MM.1S (cell line): ENCODE results near the gene PPP2R2D.

Experiments
- DNase-seq: peaks from one replicate; pipeline ENCODE4 v3.0.0-alpha.2; 2015
- H2AFZ ChIP-seq: fragments of 300-600 bp; sonication (generic); 2 replicates; pipeline ENCODE4 v1.6.0; 2016; ENCODE audit warnings: antibody characterized with exemption, low read length
- H3F3A ChIP-seq: fragments of 300-600 bp; sonication (generic); 2 replicates; pipeline ENCODE4 v1.6.1; 2016; ENCODE audit warnings: mild to moderate bottlenecking, antibody characterized with exemption, low read length, moderate library complexity, mixed read lengths; ENCODE audit not compliant: insufficient read depth
- H3K27ac ChIP-seq: fragments of 300-600 bp; sonication (generic); 2 replicates; pipeline ENCODE4 v1.5.1; 2016; ENCODE audit warnings: mild to moderate bottlenecking, low read length
- H3K27me3 ChIP-seq: fragments of 300-600 bp; sonication (generic); replicated peaks from 2 replicates; pipeline ENCODE4 v1.6.0; 2016; ENCODE audit warnings: low read length; ENCODE audit not compliant: insufficient read depth
- H3K36me3 ChIP-seq: fragments of 300-600 bp; sonication (generic); replicated peaks from 2 replicates; pipeline ENCODE4 v1.6.1; 2016; ENCODE audit warnings: mild to moderate bottlenecking, low read length, mixed read lengths; ENCODE audit not compliant: insufficient read depth
- H3K4me1 ChIP-seq: fragments of 300-600 bp; sonication (generic); 2 replicates; pipeline ENCODE4 v1.6.1; 2016; ENCODE audit warnings: low read length, mixed read lengths
- H3K4me2 ChIP-seq: fragments of 300-600 bp; sonication (generic); 2 replicates; pipeline ENCODE4 v1.6.0; 2016; ENCODE audit warnings: low read depth, low read length
- H3K4me3 ChIP-seq: fragments of 300-600 bp; sonication (generic); 2 replicates; pipeline ENCODE4 v1.5.1; 2016; ENCODE audit warnings: low read length, mixed read lengths
- H3K79me2 ChIP-seq: fragments of 300-600 bp; sonication (generic); 2 replicates; pipeline ENCODE4 v1.6.1; 2016; ENCODE audit warnings: mixed run types, low read length, mixed read lengths
- H3K9ac ChIP-seq: fragments of 300-600 bp; sonication (generic); 2 replicates; pipeline ENCODE4 v1.6.1; 2016; ENCODE audit warnings: low read length, mixed read lengths
- H3K9me2 ChIP-seq: fragments of 300-600 bp; sonication (generic); replicated peaks from 2 replicates; pipeline ENCODE4 v1.6.1; 2016; ENCODE audit warnings: mild to moderate bottlenecking, low read length, mixed read lengths; ENCODE audit not compliant: insufficient read depth
- H3K9me3 ChIP-seq: fragments of 300-600 bp; sonication (generic); replicated peaks from 2 replicates; pipeline ENCODE4 v1.6.1; 2016; ENCODE audit warnings: mild to moderate bottlenecking, low read length, mixed read lengths; ENCODE audit not compliant: insufficient read depth
- H4K20me1 ChIP-seq: fragments of 300-600 bp; sonication (generic); 2 replicates; pipeline ENCODE4 v1.6.1; 2016; ENCODE audit warnings: mild to moderate bottlenecking, low read length, moderate library complexity, mixed read lengths; ENCODE audit not compliant: insufficient read depth
- CTCF ChIP-seq: fragments of 300-600 bp; sonication (generic); IDR thresholded peaks from 2 replicates; pipeline ENCODE4 v1.5.1; 2016; ENCODE audit warnings: antibody characterized with exemption, low read length, mixed read lengths
- EZH2 ChIP-seq: fragments of 300-600 bp; sonication (generic); optimal IDR thresholded peaks from 2 replicates; pipeline ENCODE3; 2017; ENCODE audit warnings: low read depth, mild to moderate bottlenecking, antibody characterized with exemption, low read length, mixed read lengths
- EZH2phosphoT487 ChIP-seq: fragments of 300-600 bp; sonication (generic); IDR thresholded peaks from 2 replicates; pipeline ENCODE4 v1.6.1; 2018; ENCODE audit warnings: antibody characterized with exemption, low read length

Gene PPP2R2D

GRCh38 chr10:131931981-131932380 is 31.2 kb downstream of the PPP2R2D start:
- no peak overlapping the region for H3K4me2 ChIP-seq
- H3K27ac ChIP-seq, result no peak overlapping the region
- no peaks in the 10 kb centered on the region for H3K4me1 ChIP-seq
- no peak for DNase-seq
- TF ChIP-seq EZH2phosphoT487 (no peak), CTCF (no peak), EZH2 (no peak)
- no peak overlapping the region for H3K4me3 ChIP-seq
- H3F3A ChIP-seq, result no peaks in the 10 kb centered on the region
- H4K20me1 ChIP-seq, result no peaks in the 10 kb centered on the region
- no peak overlapping the region for H3K9ac ChIP-seq
- H2AFZ ChIP-seq, result no peak overlapping the region
- no peaks in the 10 kb centered on the region for H3K9me2 ChIP-seq
- peaks cover 9% of the 10 kb centered on the region for H3K36me3 ChIP-seq
- H3K27me3 ChIP-seq, result no peaks in the 10 kb centered on the region
- H3K79me2 ChIP-seq, result peaks cover 90% of the 10 kb centered on the region
- H3K9me3 ChIP-seq, result no peaks in the 10 kb centered on the region

- peaks cover 9% of the 10 kb centered on the region for H3K36me3 ChIP-seq
- H3K9me2 ChIP-seq, result no peaks in the 10 kb centered on the region
- DNase-seq, result no peak
- no peak overlapping the region for H3K27ac ChIP-seq
- TF ChIP-seq CTCF, result no peak
- TF ChIP-seq EZH2phosphoT487, result no peak
- no peak for TF ChIP-seq EZH2
- H3K9me3 ChIP-seq, result no peaks in the 10 kb centered on the region
- no peak overlapping the region for H3K4me2 ChIP-seq
- no peaks in the 10 kb centered on the region for H3F3A ChIP-seq
- H3K79me2 ChIP-seq, result peaks cover 83% of the 10 kb centered on the region
- no peaks in the 10 kb centered on the region for H4K20me1 ChIP-seq
- H3K27me3 ChIP-seq, result no peaks in the 10 kb centered on the region
- H3K9ac ChIP-seq, result no peak overlapping the region
- no peak overlapping the region for H3K4me3 ChIP-seq
- H3K4me1 ChIP-seq, result no peaks in the 10 kb centered on the region
- H2AFZ ChIP-seq, result no peak overlapping the region
Measured at GRCh38 chr10:131933016-131933695, 32.3 kb downstream of the PPP2R2D start.

GRCh38 chr10:131933696-131934086 is 32.9 kb downstream of the PPP2R2D start:
- H3F3A ChIP-seq, result no peaks in the 10 kb centered on the region
- no peaks in the 10 kb centered on the region for H3K9me2 ChIP-seq
- no peaks in the 10 kb centered on the region for H4K20me1 ChIP-seq
- H3K4me2 ChIP-seq, result no peak overlapping the region
- H3K27me3 ChIP-seq, result no peaks in the 10 kb centered on the region
- no peak overlapping the region for H3K27ac ChIP-seq
- H3K79me2 ChIP-seq, result peaks cover 77% of the 10 kb centered on the region
- H3K9me3 ChIP-seq, result no peaks in the 10 kb centered on the region
- H3K4me1 ChIP-seq, result no peaks in the 10 kb centered on the region
- no peak overlapping the region for H3K9ac ChIP-seq
- H3K36me3 ChIP-seq, result peaks cover 9% of the 10 kb centered on the region
- no peak for DNase-seq
- TF ChIP-seq CTCF, result no peak
- TF ChIP-seq EZH2, result no peak
- TF ChIP-seq EZH2phosphoT487, result no peak
- no peak overlapping the region for H3K4me3 ChIP-seq
- no peak overlapping the region for H2AFZ ChIP-seq
